Hepatocyte (in vitro differentiated cells): Measurements from ENCODE around the gene MAN1C1.

Experiments
- EZH2 ChIP-seq: fragments of 200-600 bp; sonication (generic); IDR thresholded peaks from 2 replicates; pipeline ENCODE4 v1.6.1; 2016; ENCODE audit warnings: antibody characterized with exemption, mild to moderate bottlenecking, borderline replicate concordance
- EZH2phosphoT487 ChIP-seq: fragments of 200-600 bp; sonication (generic); IDR thresholded peaks from one replicate; pipeline ENCODE4 v1.6.1; 2018; ENCODE audit warnings: antibody characterized with exemption, mild to moderate bottlenecking, low read depth, moderate library complexity; ENCODE audit not compliant: unreplicated experiment, severe bottlenecking
- TF ChIP-seq, protein P1 (sequence below): fragments of 200-600 bp; sonication (generic); IDR thresholded peaks from 2 replicates; pipeline ENCODE4 v1.5.1; 2016; ENCODE audit warnings: antibody characterized with exemption, mild to moderate bottlenecking; ENCODE audit not compliant: poor library complexity

DNA sequence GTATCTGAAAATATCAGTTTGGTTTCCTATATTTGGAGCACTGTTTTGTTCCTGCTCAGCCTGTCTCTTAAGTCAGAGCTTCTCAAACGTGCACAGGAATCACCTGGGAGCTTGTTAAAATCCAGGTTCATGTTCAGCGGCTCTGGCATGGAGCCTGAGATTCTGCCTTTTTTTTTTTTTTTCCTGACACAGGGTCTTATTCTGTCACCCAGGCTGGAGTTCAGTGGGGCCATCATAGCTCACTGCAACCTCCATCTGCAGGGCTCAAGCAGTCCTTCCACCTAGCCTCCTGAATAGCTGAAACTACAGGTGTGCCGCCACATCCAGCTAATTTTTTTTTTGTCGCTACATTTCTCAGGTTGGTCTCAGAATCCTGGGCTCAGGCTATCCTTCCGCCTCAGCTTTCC is 171.2 kb downstream of the MAN1C1 start:
- TF ChIP-seq, protein P1, sequence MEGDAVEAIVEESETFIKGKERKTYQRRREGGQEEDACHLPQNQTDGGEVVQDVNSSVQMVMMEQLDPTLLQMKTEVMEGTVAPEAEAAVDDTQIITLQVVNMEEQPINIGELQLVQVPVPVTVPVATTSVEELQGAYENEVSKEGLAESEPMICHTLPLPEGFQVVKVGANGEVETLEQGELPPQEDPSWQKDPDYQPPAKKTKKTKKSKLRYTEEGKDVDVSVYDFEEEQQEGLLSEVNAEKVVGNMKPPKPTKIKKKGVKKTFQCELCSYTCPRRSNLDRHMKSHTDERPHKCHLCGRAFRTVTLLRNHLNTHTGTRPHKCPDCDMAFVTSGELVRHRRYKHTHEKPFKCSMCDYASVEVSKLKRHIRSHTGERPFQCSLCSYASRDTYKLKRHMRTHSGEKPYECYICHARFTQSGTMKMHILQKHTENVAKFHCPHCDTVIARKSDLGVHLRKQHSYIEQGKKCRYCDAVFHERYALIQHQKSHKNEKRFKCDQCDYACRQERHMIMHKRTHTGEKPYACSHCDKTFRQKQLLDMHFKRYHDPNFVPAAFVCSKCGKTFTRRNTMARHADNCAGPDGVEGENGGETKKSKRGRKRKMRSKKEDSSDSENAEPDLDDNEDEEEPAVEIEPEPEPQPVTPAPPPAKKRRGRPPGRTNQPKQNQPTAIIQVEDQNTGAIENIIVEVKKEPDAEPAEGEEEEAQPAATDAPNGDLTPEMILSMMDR = no peak
- TF ChIP-seq EZH2phosphoT487 = no peak
- no peak for TF ChIP-seq EZH2
